Posterior vena cava (tissue), 2 donors: ENCODE measurements around the gene GALNTL6. TPM values are rescaled to one million over a fixed set of nuclear protein-coding genes. Genes with fewer than 3 reads are reported as not detected.
"Not testable (repeated sequence)": the region's sequence is repeated elsewhere in the genome, so short reads cannot be mapped to it uniquely, and the experiment has no call there.

Source experiments
- DNase-seq: peaks from one replicate; pipeline ENCODE4 v3.0.0-alpha.2; 2020; ENCODE audit warnings: low spot score
- intact Hi-C, 2 donors: fragments of 100-400 bp; cut with DNase I; formaldehyde crosslinking; loops; one replicate each; pipeline versions ENCODE4 v1.14.1 to v1.14.2; 2022 to 2023
- total RNA-seq, 2 donors: library from RNA; stranded (reverse); fragmentation: NEBNext Ultra II Directional; extraction: Animal tissue kit (Norgen Biotek cat#: 25700); gene quantifications; one replicate each; pipeline ENCODE4 v1.2.1, GENCODE V29; 2021
- donor health status: DM: yes; HTN: yes; CAD: no.
- donor health status: DM: yes; HTN: yes; CAD: no.

GALNTL6 gene
- total RNA-seq, 2 donors from 2014 or later: not detected

- intact Hi-C loops: no loop called here
- no peak for DNase-seq
These were observed 937.7 kb downstream of the GALNTL6 start for GRCh38 chr4:172750910-172751309.

- DNase-seq: no peak
- intact Hi-C loops: no loop called here
These were observed 938.3 kb downstream of the GALNTL6 start for GRCh38 chr4:172751550-172751949.

- DNase-seq: no peak
- intact Hi-C loops: no loop called here
These were observed 945.6 kb downstream of the GALNTL6 start for GRCh38 chr4:172758586-172759340.

GRCh38 chr4:172760512-172760911, 947.3 kb downstream of the GALNTL6 start:
- intact Hi-C loops: no loop called here
- no peak for DNase-seq

GRCh38 chr4:172762895-172763294, 949.7 kb downstream of the GALNTL6 start:
- intact Hi-C loops: no loop called here
- DNase-seq: no peak

- intact Hi-C loops: no loop called here
These were observed 957.6 kb downstream of the GALNTL6 start for GRCh38 chr4:172770787-172771186.

GRCh38 chr4:172772781-172773180, 959.6 kb downstream of the GALNTL6 start:
- DNase-seq: no peak
- intact Hi-C loops: no loop called here

More at GRCh38 chr4:172770787-172771186, 957.6 kb downstream of the GALNTL6 start:
- no peak for DNase-seq

- intact Hi-C loops: no loop called here
- no peak for DNase-seq
These were observed 963.1 kb downstream of the GALNTL6 start for GRCh38 chr4:172776203-172776861.

GRCh38 chr4:172777729-172778431, 964.7 kb downstream of the GALNTL6 start:
- no peak for DNase-seq
- intact Hi-C loops: no loop called here

- intact Hi-C loops: no loop called here
- no peak for DNase-seq
These were observed 965.4 kb downstream of the GALNTL6 start for GRCh38 chr4:172778583-172778982.

GRCh38 chr4:172780566-172781081, 967.4 kb downstream of the GALNTL6 start:
- no peak for DNase-seq
- intact Hi-C loops: no loop called here

GRCh38 chr4:172785613-172786012, 972.4 kb downstream of the GALNTL6 start:
- intact Hi-C loops: no loop called here
- no peak for DNase-seq

GRCh38 chr4:172786039-172786792, 973.0 kb downstream of the GALNTL6 start:
- intact Hi-C loops: no loop called here
- no peak for DNase-seq

GRCh38 chr4:172787111-172787510, 973.9 kb downstream of the GALNTL6 start:
- intact Hi-C loops: no loop called here
- no peak for DNase-seq

GRCh38 chr4:172791841-172792240, 978.6 kb downstream of the GALNTL6 start:
- no peak for DNase-seq
- intact Hi-C loops: no loop called here

- intact Hi-C loops: no loop called here
- DNase-seq: no peak
These were observed 980.5 kb downstream of the GALNTL6 start for GRCh38 chr4:172793565-172794306.

GRCh38 chr4:172794307-172794703, 981.1 kb downstream of the GALNTL6 start:
- intact Hi-C loops: no loop called here
- no peak for DNase-seq

GRCh38 chr4:172797281-172797680, 984.1 kb downstream of the GALNTL6 start:
- DNase-seq, intact Hi-C loops: not testable (repeated sequence)

- DNase-seq: no peak
- intact Hi-C loops: no loop called here
These were observed 988.8 kb downstream of the GALNTL6 start for GRCh38 chr4:172802032-172802431.
